A549 (cell line): ENCODE results near the gene SLC48A1. TPM values are rescaled to one million over a fixed set of nuclear protein-coding genes. Genes with fewer than 3 reads are reported as not detected.

Experiments used
- ATAC-seq, 2 experiments: fragments of 200-7000 bp in 1 of 2; fragments of >200 bp in 1 of 2; cut with Nextera tagmentation in 1 of 2; cut with Tn5 transposase in 1 of 2; 3 replicates each; pipeline versions ENCODE4 v1.8.0 to v1.9.1; 2018 to 2020; ENCODE audit warnings: mild to moderate bottlenecking in 1 of 2, moderate library complexity in 1 of 2
- CTCF ChIA-PET: fragments of 300-600 bp; sonication (Branson Sonifier 250); formaldehyde crosslinking; extraction: SDS; loops from one replicate; lab custom pipeline; 2021; ENCODE audit warnings: antibody characterized with exemption, inconsistent platforms; lab: Yijun Ruan, JAX
- POLR2A ChIA-PET: fragments of 350-600 bp; formaldehyde crosslinking; extraction: SDS; loops from one replicate; lab custom pipeline; 2021; ENCODE audit warnings: antibody characterized with exemption, inconsistent platforms; lab: Yijun Ruan, JAX
- DNase-seq, 2 experiments: peaks; one replicate each; pipeline versions ENCODE4 v3.0.0 to v3.0.0-alpha.2; 2011 to 2016; ENCODE audit warnings: low read depth in 1 of 2, low spot score in 1 of 2
- FAIRE-seq: peaks from 2 replicates; lab custom pipeline; 2011; peaks lifted over from hg19 to GRCh38; lab: Jason Lieb, UNC
- H3K27ac ChIP-seq, 2 experiments: fragments of >200 bp; sonication (Bioruptor Twin); formaldehyde crosslinking; 3 replicates each; pipeline ENCODE4 v1.5.1; 2016 to 2017
- H3K4me1 ChIP-seq: fragments of >200 bp; sonication (Bioruptor Twin); formaldehyde crosslinking; 3 replicates; pipeline ENCODE4 v1.6.1; 2016
- H3K4me2 ChIP-seq: fragments of >200 bp; sonication (Bioruptor Twin); formaldehyde crosslinking; 3 replicates; pipeline ENCODE4 v1.6.1; 2016
- H3K4me3 ChIP-seq: fragments of >200 bp; sonication (Bioruptor Twin); formaldehyde crosslinking; 3 replicates; pipeline ENCODE4 v1.5.1; 2016
- H3K9me3 ChIP-seq: fragments of >200 bp; sonication (Bioruptor Twin); formaldehyde crosslinking; 3 replicates; pipeline ENCODE4 v1.6.1; 2016
- CBX2 ChIP-seq: fragments of 200-600 bp; sonication (generic); IDR thresholded peaks from 2 replicates; pipeline ENCODE4 v1.6.1; 2016; ENCODE audit warnings: low read depth, mild to moderate bottlenecking, borderline replicate concordance
- CHD4 ChIP-seq: fragments of 200-600 bp; sonication (generic); IDR thresholded peaks from 2 replicates; pipeline ENCODE4 v1.6.1; 2016; ENCODE audit warnings: antibody characterized with exemption, mild to moderate bottlenecking, borderline replicate concordance
- EHF ChIP-seq: fragments of 250-450 bp; sonication (Bioruptor Pico); IDR thresholded peaks from 2 replicates; pipeline ENCODE4 v1.5.0; 2020; ENCODE audit warnings: mild to moderate bottlenecking
- EHMT2 ChIP-seq: fragments of 200-600 bp; sonication (generic); IDR thresholded peaks from 2 replicates; pipeline ENCODE4 v1.6.1; 2016; ENCODE audit warnings: antibody characterized with exemption, low read depth, mild to moderate bottlenecking, moderate library complexity
- EP300 ChIP-seq, 2 experiments: fragments of >200 bp; sonication (Bioruptor Twin); formaldehyde crosslinking; IDR thresholded peaks; 2 replicates in 1 of 2; 3 replicates in 1 of 2; pipeline ENCODE4 v1.6.1; 2016 to 2017
- GATA3 ChIP-seq: IDR thresholded peaks from 2 replicates; pipeline ENCODE4 v1.6.1; 2012; ENCODE audit warnings: borderline replicate concordance
- JUNB ChIP-seq: fragments of >200 bp; sonication (Bioruptor Twin); formaldehyde crosslinking; IDR thresholded peaks from 2 replicates; pipeline ENCODE4 v1.6.1; 2016
- MAFK ChIP-seq: fragments of 450-650 bp; IDR thresholded peaks from 2 replicates; pipeline ENCODE4 v1.6.1; 2014; ENCODE audit not compliant: partially characterized antibody
- MAX ChIP-seq: IDR thresholded peaks from 2 replicates; pipeline ENCODE4 v1.6.1; 2012
- NFE2L2 ChIP-seq: fragments of 150-350 bp; conservative IDR thresholded peaks from 2 replicates; pipeline ENCODE4 v1.6.1; 2014; ENCODE audit warnings: low read length
- PBX3 ChIP-seq: IDR thresholded peaks from 2 replicates; pipeline ENCODE4 v1.6.1; 2012
- POLR2A ChIP-seq: IDR thresholded peaks from 2 replicates; pipeline ENCODE4 v1.6.1; 2012; ENCODE audit warnings: mild to moderate bottlenecking, low read length
- RCOR1 ChIP-seq: fragments of 150-350 bp; IDR thresholded peaks from 2 replicates; pipeline ENCODE4 v1.6.1; 2014; ENCODE audit warnings: antibody characterized with exemption, low read length, low read depth
- RFX5 ChIP-seq: fragments of 450-650 bp; IDR thresholded peaks from 2 replicates; pipeline ENCODE4 v1.7.1; 2014; ENCODE audit warnings: antibody characterized with exemption, mild to moderate bottlenecking, moderate library complexity
- SMC3 ChIP-seq: fragments of >200 bp; sonication (Bioruptor Twin); formaldehyde crosslinking; IDR thresholded peaks from 3 replicates; pipeline ENCODE4 v1.6.1; 2018; ENCODE audit warnings: inconsistent platforms
- USF2 ChIP-seq: fragments of 450-650 bp; IDR thresholded peaks from 2 replicates; pipeline ENCODE4 v1.6.1; 2014; ENCODE audit warnings: antibody characterized with exemption
- ZC3H11A ChIP-seq: fragments of 450-650 bp; IDR thresholded peaks from 2 replicates; pipeline ENCODE4 v1.6.1; 2014; ENCODE audit warnings: antibody characterized with exemption, mild to moderate bottlenecking
- ZFP36 ChIP-seq: fragments of 450-650 bp; IDR thresholded peaks from 2 replicates; pipeline ENCODE4 v1.6.1; 2014; ENCODE audit warnings: borderline replicate concordance; ENCODE audit not compliant: partially characterized antibody
- ZSCAN20 ChIP-seq: fragments of 250-450 bp; sonication (Bioruptor Pico); IDR thresholded peaks from 2 replicates; pipeline ENCODE4 v1.8.0; 2022; ENCODE audit warnings: mild to moderate bottlenecking, moderate library complexity
- WGBS: methylation state at CpG from one replicate; pipeline ENCODE4 v1.1.6; 2017; ENCODE audit errors: missing lambda C conversion rate; 5-methylcytosine and 5-hydroxymethylcytosine counted together
- polyA plus RNA-seq, 4 experiments: library from polyadenylated mRNA; depleted of rRNA in 3 of 4; stranded (reverse); fragments of >200 nt; fragmentation: RNase III in 1 of 4; extraction: RNeasy Plus Mini Kit Qiagen cat#74134 plus additional on column Dnase treatment in 1 of 4; gene quantifications; 2 replicates in 3 of 4; 3 replicates in 1 of 4; pipeline ENCODE4 v1.2.3, GENCODE V29; 2011 to 2017

SLC48A1 gene
- polyA plus RNA-seq, 2 of the 4 experiments (the other 2 are of a cell fraction): 25.1 to 32.6 TPM

GRCh38 chr12:47779943-47780504 lies 7.0 kb downstream of the SLC48A1 start:
- TF ChIP-seq MAFK: peak; percentile 92
- TF ChIP-seq EHF: no peak
- 0 out of 2 replicates have a peak, but pooled peaks have one; percentile 32 for TF ChIP-seq PBX3
- H3K4me2 ChIP-seq: no peak overlapping the region
- no peaks in the 10 kb centered on the region for H3K9me3 ChIP-seq
- DNase-seq (no peak), ATAC-seq (0 out of 6 replicates have a peak, but pooled peaks of 1 of the 2 experiments have one; percentile 3), FAIRE-seq (no peak)
- CTCF ChIA-PET: interaction anchor here (0.5 to 59.0 kb wide), 20 partner anchors 11 to 553 kb away, joined by 3 to 1532 read pairs (median 8); partner anchors contain the start of genes ENDOU, RAPGEF3, RPAP3 and SLC48A1
- H3K4me1 ChIP-seq: peaks cover 41% of the 10 kb centered on the region
- no peak overlapping the region for H3K4me3 ChIP-seq
- H3K27ac ChIP-seq: 0 out of 6 replicates have a peak overlapping the region, but pooled peaks of 1 of the 2 experiments have one; percentile 14
- 76% methylated on average over 11 of the region's 11 CpGs for WGBS
- POLR2A ChIA-PET: interaction anchor here (1.2 kb wide), 1 partner anchor 74 kb away, joined by 4 read pairs; the partner anchor contains the start of gene RPAP3

GRCh38 chr12:47781479-47782371 lies 8.7 kb downstream of the SLC48A1 start:
- WGBS: 85% methylated on average over 13 of the region's 13 CpGs
- FAIRE-seq: no peak
- POLR2A ChIA-PET: interaction anchor here (1.1 kb wide), 1 partner anchor 41 kb away, joined by 4 read pairs; no protein-coding TSS in a partner anchor
- TF ChIP-seq ZFP36: no peak
- no peak for TF ChIP-seq GATA3
- TF ChIP-seq MAX: no peak
- TF ChIP-seq POLR2A: no peak
- TF ChIP-seq PBX3: no peak
- TF ChIP-seq CHD4: no peak
- TF ChIP-seq EP300 (IDR thresholded peaks at IDR 0.05): no peak
- no peak for TF ChIP-seq SMC3
- no peak for TF ChIP-seq CBX2
- Histone ChIP-seq H3K4me2 (no peak overlapping the region), H3K4me3 (no peak overlapping the region), H3K27ac (peak overlapping the region in 1 of 2 experiments; percentile 30; a peak in 2 of 6 replicates), H3K9me3 (no peaks in the 10 kb centered on the region), H3K4me1 (peaks cover 24% of the 10 kb centered on the region)
- DNase-seq: no peak
- no peak for ATAC-seq
- CTCF ChIA-PET: interaction anchor here (0.6 to 59.0 kb wide), 12 partner anchors 9 to 217 kb away, joined by 3 to 1532 read pairs (median 4); partner anchors contain the start of genes ENDOU, RAPGEF3, RPAP3 and SLC48A1

GRCh38 chr12:47782372-47782770 lies 9.3 kb downstream of the SLC48A1 start:
- no peak for DNase-seq
- Histone ChIP-seq H3K9me3 (no peaks in the 10 kb centered on the region), H3K27ac (peak overlapping the region in 1 of 2 experiments; percentile 30; a peak in 2 of 6 replicates), H3K4me1 (peaks cover 17% of the 10 kb centered on the region), H3K4me2 (no peak overlapping the region), H3K4me3 (no peak overlapping the region)
- ATAC-seq: no peak
- WGBS: 79% methylated on average over 8 of the region's 8 CpGs
- FAIRE-seq: no peak
- CTCF ChIA-PET: interaction anchor here (0.6 to 59.0 kb wide), 10 partner anchors 8 to 216 kb away, joined by 3 to 1532 read pairs (median 48); partner anchors contain the start of genes ENDOU, RAPGEF3, RPAP3 and SLC48A1
- POLR2A ChIA-PET: interaction anchor here (1.1 kb wide), 1 partner anchor 41 kb away, joined by 4 read pairs; no protein-coding TSS in a partner anchor
- TF ChIP-seq MAX (no peak), ZSCAN20 (CRISPR knock-in tag) (no peak), RFX5 (no peak), RCOR1 (no peak), NFE2L2 (no peak), EHMT2 (no peak), USF2 (no peak), JUNB (no peak), PBX3 (no peak), ZC3H11A (no peak), EP300 (IDR thresholded peaks at IDR 0.05) (no peak)
- TF ChIP-seq, all 56 proteins: peak for 0
